ENCODE data around the gene SMPD3. TPM values are rescaled to one million over a fixed set of nuclear protein-coding genes. Genes with fewer than 3 reads are reported as not detected.

Gene SMPD3
- total RNA-seq, 2 experiments from 2014 or later = 0.89 to 1.1 TPM

DNA sequence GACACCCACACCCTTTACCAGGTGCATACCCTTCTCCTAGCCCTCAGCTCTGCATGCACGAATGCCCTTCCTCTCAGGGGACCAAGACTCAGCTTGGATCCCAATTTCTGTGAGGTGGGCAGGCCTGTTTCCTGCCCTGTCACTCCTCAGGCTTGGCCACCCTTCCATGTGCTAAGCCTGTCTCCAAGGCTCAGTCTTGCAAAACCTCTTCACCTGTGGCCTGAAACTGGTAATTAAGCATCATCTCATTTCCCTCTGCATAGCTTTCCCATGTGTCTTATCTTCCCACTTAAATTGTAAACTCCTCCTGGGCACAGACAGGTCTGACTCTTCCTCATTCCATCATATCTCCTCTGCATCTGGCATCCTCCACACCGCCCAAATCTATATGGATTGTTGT, 31.0 kb upstream of the SMPD3 start:
- H3K4me3 Mint-ChIP-seq = no peak overlapping the region
- H3K4me1 Mint-ChIP-seq (ENCODE audit: low read depth) = no peaks in the 10 kb centered on the region
- DNase-seq (no peak), ATAC-seq (ENCODE audit: poor library complexity) (no peak)
- Histone ChIP-seq H3K27ac (ENCODE audit: low read depth in 1 of 2, low read length in 2 of 2) (no peak overlapping the region), H3K4me1 (ENCODE audit: insufficient read depth, low read length) (no peaks in the 10 kb centered on the region), H3K27me3 (ENCODE audit: control insufficient read depth in 1 of 2, insufficient read depth in 2 of 2, low read length in 2 of 2) (no peaks in the 10 kb centered on the region), H3K36me3 (ENCODE audit: insufficient read depth, low read length) (no peaks in the 10 kb centered on the region), H3K9me3 (ENCODE audit: control insufficient read depth in 1 of 2, insufficient read depth in 1 of 2, low read length in 2 of 2) (no peaks in the 10 kb centered on the region), H3K4me3 (ENCODE audit: low read length) (no peak overlapping the region)
- no peaks in the 10 kb centered on the region for H3K36me3 Mint-ChIP-seq (ENCODE audit: low read depth)
- H3K27ac Mint-ChIP-seq = no peak overlapping the region
- TF ChIP-seq, protein P1, sequence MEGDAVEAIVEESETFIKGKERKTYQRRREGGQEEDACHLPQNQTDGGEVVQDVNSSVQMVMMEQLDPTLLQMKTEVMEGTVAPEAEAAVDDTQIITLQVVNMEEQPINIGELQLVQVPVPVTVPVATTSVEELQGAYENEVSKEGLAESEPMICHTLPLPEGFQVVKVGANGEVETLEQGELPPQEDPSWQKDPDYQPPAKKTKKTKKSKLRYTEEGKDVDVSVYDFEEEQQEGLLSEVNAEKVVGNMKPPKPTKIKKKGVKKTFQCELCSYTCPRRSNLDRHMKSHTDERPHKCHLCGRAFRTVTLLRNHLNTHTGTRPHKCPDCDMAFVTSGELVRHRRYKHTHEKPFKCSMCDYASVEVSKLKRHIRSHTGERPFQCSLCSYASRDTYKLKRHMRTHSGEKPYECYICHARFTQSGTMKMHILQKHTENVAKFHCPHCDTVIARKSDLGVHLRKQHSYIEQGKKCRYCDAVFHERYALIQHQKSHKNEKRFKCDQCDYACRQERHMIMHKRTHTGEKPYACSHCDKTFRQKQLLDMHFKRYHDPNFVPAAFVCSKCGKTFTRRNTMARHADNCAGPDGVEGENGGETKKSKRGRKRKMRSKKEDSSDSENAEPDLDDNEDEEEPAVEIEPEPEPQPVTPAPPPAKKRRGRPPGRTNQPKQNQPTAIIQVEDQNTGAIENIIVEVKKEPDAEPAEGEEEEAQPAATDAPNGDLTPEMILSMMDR (IDR thresholded peaks at IDR 0.05) = no peak
- ChIA-PET CTCF (no interaction called here), POLR2A (no interaction called here)
- no peaks in the 10 kb centered on the region for H3K9me3 Mint-ChIP-seq
- intact Hi-C loops (cut with DNase I, micrococcal nuclease) = no loop called here
- H3K27me3 Mint-ChIP-seq = no peaks in the 10 kb centered on the region

DNA sequence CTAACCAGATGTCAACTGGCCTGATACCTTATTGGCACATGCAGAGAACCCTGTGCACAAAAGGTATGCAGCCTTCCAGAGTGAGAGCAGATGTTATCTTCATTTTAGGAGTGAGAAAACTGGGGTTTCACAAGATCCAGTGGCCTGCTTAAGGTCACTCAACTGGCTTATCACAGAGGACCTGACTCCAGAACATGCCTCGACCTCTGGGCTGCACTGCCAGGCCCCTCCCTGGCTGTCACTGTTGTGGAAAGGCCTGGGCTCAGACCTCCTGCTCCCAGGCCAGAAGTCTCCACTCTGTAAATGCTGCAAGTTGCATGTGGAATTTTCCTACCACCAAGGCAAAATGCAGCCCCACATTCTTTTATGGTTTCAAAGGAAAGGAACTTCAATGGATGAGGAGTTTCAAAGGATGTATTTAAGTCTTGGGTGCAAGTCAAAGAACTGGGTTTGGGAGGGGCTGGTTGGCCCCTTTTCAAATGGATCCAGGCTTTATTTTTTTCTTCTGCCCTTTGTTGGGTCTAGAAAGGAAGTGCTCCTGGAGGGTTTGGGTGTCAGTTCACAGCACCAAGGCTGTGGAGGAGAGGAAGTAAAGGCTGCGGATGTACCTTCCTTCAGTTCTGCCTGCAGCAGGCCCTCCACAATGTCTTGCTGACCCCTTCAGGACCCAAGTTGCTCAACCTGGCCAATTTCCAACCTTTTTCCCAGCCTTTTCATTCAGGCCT, 30.4 kb upstream of the SMPD3 start:
- intact Hi-C loops (cut with DNase I, micrococcal nuclease) = no loop called here
- CTCF ChIA-PET = no interaction called here

GRCh38 chr16:68475071-68475470, 26.8 kb upstream of the SMPD3 start:
- Mint-ChIP-seq H3K27me3 (no peaks in the 10 kb centered on the region), H3K27ac (no peak overlapping the region)

More for the DNA sequence above, 30.4 kb upstream of the SMPD3 start:
- no peaks in the 10 kb centered on the region for H3K27me3 ChIP-seq (ENCODE audit: control insufficient read depth in 1 of 2, insufficient read depth in 2 of 2, low read length in 2 of 2)
- POLR2A ChIA-PET = no interaction called here
- H3K36me3 ChIP-seq (ENCODE audit: insufficient read depth, low read length) = no peaks in the 10 kb centered on the region
- H3K27ac Mint-ChIP-seq = no peak overlapping the region
- H3K9me3 ChIP-seq (ENCODE audit: control insufficient read depth in 1 of 2, insufficient read depth in 1 of 2, low read length in 2 of 2) = no peaks in the 10 kb centered on the region
- H3K27ac ChIP-seq (ENCODE audit: low read depth in 1 of 2, low read length in 2 of 2) = no peak overlapping the region
- no peak for ATAC-seq (ENCODE audit: poor library complexity)
- no peaks in the 10 kb centered on the region for H3K36me3 Mint-ChIP-seq (ENCODE audit: low read depth)
- no peaks in the 10 kb centered on the region for H3K9me3 Mint-ChIP-seq
- no peaks in the 10 kb centered on the region for H3K27me3 Mint-ChIP-seq
- TF ChIP-seq, protein P1 (IDR thresholded peaks at IDR 0.05) = no peak
- H3K4me1 Mint-ChIP-seq (ENCODE audit: low read depth) = no peaks in the 10 kb centered on the region
- H3K4me1 ChIP-seq (ENCODE audit: insufficient read depth, low read length) = no peaks in the 10 kb centered on the region
- no peak for DNase-seq
- H3K4me3 Mint-ChIP-seq = no peak overlapping the region
- H3K4me3 ChIP-seq (ENCODE audit: low read length) = no peak overlapping the region

More at GRCh38 chr16:68475071-68475470, 26.8 kb upstream of the SMPD3 start:
- ATAC-seq (ENCODE audit: poor library complexity) = no peak
- H3K9me3 ChIP-seq (ENCODE audit: control insufficient read depth in 1 of 2, insufficient read depth in 1 of 2, low read length in 2 of 2) = no peaks in the 10 kb centered on the region
- no peaks in the 10 kb centered on the region for H3K36me3 Mint-ChIP-seq (ENCODE audit: low read depth)
- H3K36me3 ChIP-seq (ENCODE audit: insufficient read depth, low read length) = no peaks in the 10 kb centered on the region
- ChIA-PET POLR2A (no interaction called here), CTCF (no interaction called here)
- no peak overlapping the region for H3K4me3 ChIP-seq (ENCODE audit: low read length)
- H3K4me3 Mint-ChIP-seq = no peak overlapping the region
- peaks cover 15% of the 10 kb centered on the region for H3K4me1 Mint-ChIP-seq (ENCODE audit: low read depth)
- no peaks in the 10 kb centered on the region for H3K27me3 ChIP-seq (ENCODE audit: control insufficient read depth in 1 of 2, insufficient read depth in 2 of 2, low read length in 2 of 2)
- TF ChIP-seq, protein P1 (IDR thresholded peaks at IDR 0.05) = no peak
- no peaks in the 10 kb centered on the region for H3K9me3 Mint-ChIP-seq
- intact Hi-C loops (cut with DNase I, micrococcal nuclease) = no loop called here
- no peak for DNase-seq
- peaks cover 15% of the 10 kb centered on the region for H3K4me1 ChIP-seq (ENCODE audit: insufficient read depth, low read length)
- no peak overlapping the region for H3K27ac ChIP-seq (ENCODE audit: low read depth in 1 of 2, low read length in 2 of 2)
